HepG2 (cell line): ENCODE measurements around the gene CRYM. TPM values are rescaled to one million over a fixed set of nuclear protein-coding genes. Genes with fewer than 3 reads are reported as not detected.

Experiments
- ATF7 ChIP-seq, 2 experiments: fragments of 450-650 bp in 1 of 2; sonication (generic) in 1 of 2; formaldehyde crosslinking in 1 of 2; IDR thresholded peaks; 2 replicates each; pipeline versions ENCODE4 v1.4.0 to v1.6.1; 2016 to 2020; ENCODE audit warnings: antibody characterized with exemption in 1 of 2, mild to moderate bottlenecking in 1 of 2, missing genetic modification reagents in 1 of 2
- BATF2 ChIP-seq: sonication (generic); formaldehyde crosslinking; IDR thresholded peaks from 2 replicates; pipeline ENCODE4 v1.8.0; 2022; ENCODE audit warnings: mild to moderate bottlenecking, missing genetic modification reagents, moderate library complexity
- CBX2 ChIP-seq, 2 experiments: fragments of 200-600 bp in 1 of 2; sonication (generic); formaldehyde crosslinking in 1 of 2; IDR thresholded peaks; 2 replicates each; pipeline versions ENCODE4 v1.7.0 to v1.8.1; 2018 to 2022; ENCODE audit warnings: low read depth in 2 of 2, low read length in 1 of 2, mild to moderate bottlenecking in 1 of 2, missing genetic modification reagents in 1 of 2
- CCAR2 ChIP-seq: fragments of 200-400 bp; formaldehyde crosslinking; optimal IDR thresholded peaks from 2 replicates; pipeline ENCODE3; 2018; ENCODE audit warnings: low read depth, mild to moderate bottlenecking, low read length, moderate library complexity
- CEBPB ChIP-seq: IDR thresholded peaks from 2 replicates; pipeline ENCODE4 v1.6.1; 2011; ENCODE audit warnings: low read depth, low read length, improper control_type of control experiment, borderline replicate concordance
- EP300 ChIP-seq, 3 experiments: sonication (generic) in 1 of 3; formaldehyde crosslinking in 1 of 3; IDR thresholded peaks; 2 replicates each; pipeline versions ENCODE4 v1.5.1 to v1.6.1; 2011 to 2020; ENCODE audit warnings: low read depth in 2 of 3, low read length in 2 of 3, borderline replicate concordance in 1 of 3, improper control_type of control experiment in 1 of 3, mild to moderate bottlenecking in 1 of 3, missing genetic modification reagents in 1 of 3, moderate library complexity in 1 of 3
- ERF ChIP-seq: IDR thresholded peaks from 2 replicates; pipeline ENCODE4 v1.6.1; 2018; ENCODE audit warnings: missing biosample characterization, missing genetic modification reagents
- HMG20B ChIP-seq: conservative IDR thresholded peaks from 2 replicates; pipeline ENCODE4 v1.6.1; 2016; ENCODE audit warnings: missing genetic modification reagents, missing compliant biosample characterization
- HMGXB4 ChIP-seq, 2 experiments: sonication (generic) in 1 of 2; formaldehyde crosslinking in 1 of 2; IDR thresholded peaks; 2 replicates each; pipeline versions ENCODE4 v1.4.0 to v1.6.1; 2018 to 2020; ENCODE audit warnings: missing genetic modification reagents in 2 of 2, borderline replicate concordance in 1 of 2, low read depth in 1 of 2, mild to moderate bottlenecking in 1 of 2, missing biosample characterization in 1 of 2
- HOXA5 ChIP-seq: sonication (generic); formaldehyde crosslinking; IDR thresholded peaks from 2 replicates; pipeline ENCODE4 v1.4.0; 2020; ENCODE audit warnings: missing genetic modification reagents
- MAF1 ChIP-seq: sonication (generic); formaldehyde crosslinking; IDR thresholded peaks from 2 replicates; pipeline ENCODE4 v1.5.0; 2020; ENCODE audit warnings: missing genetic modification reagents, borderline replicate concordance
- MBNL3 ChIP-seq: fragments of 250-450 bp; sonication (Bioruptor Pico); conservative IDR thresholded peaks from 2 replicates; pipeline ENCODE4 v1.8.0; 2022; ENCODE audit warnings: mild to moderate bottlenecking, inconsistent platforms
- NFIB ChIP-seq: sonication (generic); formaldehyde crosslinking; IDR thresholded peaks from 2 replicates; pipeline ENCODE4 v1.9.0; 2021; ENCODE audit warnings: missing genetic modification reagents, mild to moderate bottlenecking, borderline replicate concordance
- NR2F6 ChIP-seq, 2 experiments: IDR thresholded peaks; 2 replicates each; pipeline ENCODE4 v1.6.1; 2016; ENCODE audit warnings: antibody characterized with exemption in 1 of 2, mild to moderate bottlenecking in 1 of 2
- REPIN1 ChIP-seq: sonication (generic); formaldehyde crosslinking; IDR thresholded peaks from 2 replicates; pipeline ENCODE4 v1.8.0; 2022; ENCODE audit warnings: missing genetic modification reagents, low read depth, mild to moderate bottlenecking, borderline replicate concordance
- SIX4 ChIP-seq: sonication (generic); formaldehyde crosslinking; IDR thresholded peaks from 2 replicates; pipeline ENCODE4 v1.4.0; 2020; ENCODE audit warnings: missing genetic modification reagents
- TSC22D2 ChIP-seq: sonication (generic); formaldehyde crosslinking; IDR thresholded peaks from 2 replicates; pipeline ENCODE4 v1.5.1; 2020; ENCODE audit warnings: missing genetic modification reagents, mild to moderate bottlenecking, borderline replicate concordance
- YEATS4 ChIP-seq: sonication (generic); formaldehyde crosslinking; IDR thresholded peaks from 2 replicates; pipeline ENCODE4 v1.4.0; 2020; ENCODE audit warnings: missing genetic modification reagents, borderline replicate concordance
- ZKSCAN1 ChIP-seq: fragments of 150-350 bp; IDR thresholded peaks from 2 replicates; pipeline ENCODE4 v1.6.1; 2014; ENCODE audit warnings: low read length
- ZNF121 ChIP-seq: sonication (generic); formaldehyde crosslinking; IDR thresholded peaks from 2 replicates; pipeline ENCODE4 v1.5.0; 2020; ENCODE audit warnings: mild to moderate bottlenecking, missing genetic modification reagents
- ZNF34 ChIP-seq: sonication (generic); formaldehyde crosslinking; IDR thresholded peaks from 2 replicates; pipeline ENCODE4 v1.4.0; 2020; ENCODE audit warnings: mild to moderate bottlenecking, missing genetic modification reagents, borderline replicate concordance
- ZNF446 ChIP-seq: sonication (generic); formaldehyde crosslinking; IDR thresholded peaks from 2 replicates; pipeline ENCODE4 v1.5.0; 2020; ENCODE audit warnings: mild to moderate bottlenecking, missing genetic modification reagents
- ZNF816 ChIP-seq: sonication (generic); formaldehyde crosslinking; IDR thresholded peaks from 2 replicates; pipeline ENCODE4 v1.8.0; 2022; ENCODE audit warnings: missing genetic modification reagents, mild to moderate bottlenecking, borderline replicate concordance
- ZSCAN21 ChIP-seq: sonication (generic); formaldehyde crosslinking; IDR thresholded peaks from 2 replicates; pipeline ENCODE4 v1.8.0; 2022; ENCODE audit warnings: mild to moderate bottlenecking, missing genetic modification reagents, moderate library complexity, borderline replicate concordance
- polyA plus RNA-seq, 8 experiments: library from polyadenylated mRNA; depleted of rRNA in 3 of 8; stranded (reverse) in 7 of 8; unstranded in 1 of 8; fragments of >200 nt; fragmentation: Illumina TruSeq in 4 of 8; extraction: Trizol in 4 of 8; gene quantifications; 2 replicates each; pipeline versions ENCODE4 v1.2.1 to v1.2.3, GENCODE V29; 2011 to 2016; ENCODE audit warnings: low read depth in 4 of 8, missing spikeins in 1 of 8, mixed read lengths in 1 of 8; ENCODE audit not compliant: insufficient read depth in 1 of 8
- total RNA-seq, 5 experiments: library from RNA; depleted of rRNA; stranded (reverse); fragments of >200 nt; fragmentation: Illumina TruSeq; extraction: Trizol; gene quantifications; 2 replicates each; pipeline ENCODE4 v1.2.3, GENCODE V29; 2016; ENCODE audit warnings: low read depth in 1 of 5

The CRYM gene
- total and polyA plus RNA-seq, 2 of the 13 experiments (the other 11 are each of a cell fraction or from before 2014, with no cell fraction given) = 1.9 to 2.2 TPM

- 0 out of 2 replicates have a peak, but pooled peaks have one; percentile 19 for TF ChIP-seq NR2F6 (IDR thresholded peaks at IDR 0.05)
- TF ChIP-seq NR2F6 (CRISPR knock-in tag; IDR thresholded peaks at IDR 0.05) = peak; percentile 74
- no peak for TF ChIP-seq CBX2 (IDR thresholded peaks at IDR 0.05; ENCODE audit: low read depth, low read length)
- 0 out of 2 replicates have a peak, but pooled peaks have one; percentile 66 for TF ChIP-seq CBX2 (CRISPR knock-in tag; IDR thresholded peaks at IDR 0.05; ENCODE audit: low read depth)
- no peak for TF ChIP-seq ATF7 (IDR thresholded peaks at IDR 0.05)
- TF ChIP-seq ATF7 (CRISPR knock-in tag; IDR thresholded peaks at IDR 0.05) = no peak
- TF ChIP-seq ZNF121 (CRISPR knock-in tag) = peak; percentile 55; the same call in 1 of the 2 replicates
- no peak for TF ChIP-seq ZSCAN21 (CRISPR knock-in tag)
- no peak for TF ChIP-seq BATF2 (CRISPR knock-in tag)
- peak; percentile 72; the same call in 1 of the 2 replicates for TF ChIP-seq HOXA5 (CRISPR knock-in tag)
- no peak for TF ChIP-seq EP300 (IDR thresholded peaks at IDR 0.05; ENCODE audit: low read depth in 2 of 2, low read length in 2 of 2)
- TF ChIP-seq EP300 (CRISPR knock-in tag; IDR thresholded peaks at IDR 0.05; ENCODE audit: borderline replicate concordance) = no peak; the same call in 1 of the 2 replicates
- TF ChIP-seq TSC22D2 (CRISPR knock-in tag) = peak; percentile 74; the same call in 1 of the 2 replicates
- no peak for TF ChIP-seq CEBPB
- TF ChIP-seq ZNF34 (CRISPR knock-in tag) = peak; percentile 65; the same call in 1 of the 2 replicates
- no peak for TF ChIP-seq ZNF816 (CRISPR knock-in tag)
- TF ChIP-seq ERF (CRISPR knock-in tag) = peak; percentile 73
- TF ChIP-seq HMG20B (CRISPR knock-in tag) = no peak
- TF ChIP-seq ZNF446 (CRISPR knock-in tag) = no peak; the same call in 1 of the 2 replicates
- no peak for TF ChIP-seq MAF1 (CRISPR knock-in tag)
- TF ChIP-seq SIX4 = no peak
- TF ChIP-seq REPIN1 (CRISPR knock-in tag) = no peak; the same call in 1 of the 2 replicates
- TF ChIP-seq YEATS4 (CRISPR knock-in tag) = peak; percentile 75
- no peak for TF ChIP-seq CCAR2
- TF ChIP-seq ZKSCAN1 = 0 out of 2 replicates have a peak, but pooled peaks have one; percentile 32
- TF ChIP-seq MBNL3 (CRISPR knock-in tag) = no peak
- TF ChIP-seq NFIB (CRISPR knock-in tag) = no peak
- peak; percentile 93 to 97 for TF ChIP-seq HMGXB4 (CRISPR knock-in tag; IDR thresholded peaks at IDR 0.05; ENCODE audit: borderline replicate concordance in 1 of 2, low read depth in 1 of 2)
These were observed at the start of gene CRYM (continued) for GRCh38 chr16:21277927-21278706.
